Measurements from ENCODE around the gene SLC22A13. TPM values are rescaled to one million over a fixed set of nuclear protein-coding genes. Genes with fewer than 3 reads are reported as not detected.

SLC22A13 gene
- total and polyA plus RNA-seq, 10 donors = 0.05 to 1.6 (median 0.51) TPM; not detected in 1

DNA sequence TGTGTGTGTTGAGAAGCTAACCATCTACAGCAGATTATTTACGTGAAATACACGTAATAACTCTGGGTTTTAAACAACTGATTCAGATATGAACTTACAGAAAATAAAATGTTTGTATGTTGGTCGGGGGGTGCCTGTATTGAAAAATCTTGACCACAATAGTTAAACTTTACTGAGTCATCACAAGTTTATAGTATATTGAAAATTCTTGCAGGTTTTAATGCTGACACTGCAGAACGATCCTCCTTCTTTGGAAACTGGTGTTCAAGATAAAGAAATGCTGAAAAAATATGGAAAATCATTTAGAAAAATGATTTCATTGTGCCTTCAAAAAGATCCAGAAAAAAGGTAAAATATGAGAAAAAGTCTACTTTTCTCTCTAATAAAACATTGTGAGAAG lies 41.3 kb upstream of the SLC22A13 start:
- Histone ChIP-seq H3K4me3 (no peak overlapping the region), H3K27ac (no peak overlapping the region), H3K9me3 (no peaks in the 10 kb centered on the region), H3K4me1 (peaks cover 0 to 15% (median 0%) of the 10 kb centered on the region in 6 donors), H3K27me3 (replicated peaks in 1 of 7) (no peaks in the 10 kb centered on the region), H3K36me3 (peaks cover 0 to 76% (median 35%) of the 10 kb centered on the region in 6 donors)
- intact Hi-C loops (cut with DNase I; ENCODE audit: low total_unique reads) = no loop called here
- WGBS, 5 donors = 92 to 96% (median 95%) methylated on average over 4 of the region's 4 CpGs
- DNase-seq = no peak
- no peak for TF ChIP-seq POLR2AphosphoS5 (IDR thresholded peaks at IDR 0.05)
- TF ChIP-seq, protein P1, sequence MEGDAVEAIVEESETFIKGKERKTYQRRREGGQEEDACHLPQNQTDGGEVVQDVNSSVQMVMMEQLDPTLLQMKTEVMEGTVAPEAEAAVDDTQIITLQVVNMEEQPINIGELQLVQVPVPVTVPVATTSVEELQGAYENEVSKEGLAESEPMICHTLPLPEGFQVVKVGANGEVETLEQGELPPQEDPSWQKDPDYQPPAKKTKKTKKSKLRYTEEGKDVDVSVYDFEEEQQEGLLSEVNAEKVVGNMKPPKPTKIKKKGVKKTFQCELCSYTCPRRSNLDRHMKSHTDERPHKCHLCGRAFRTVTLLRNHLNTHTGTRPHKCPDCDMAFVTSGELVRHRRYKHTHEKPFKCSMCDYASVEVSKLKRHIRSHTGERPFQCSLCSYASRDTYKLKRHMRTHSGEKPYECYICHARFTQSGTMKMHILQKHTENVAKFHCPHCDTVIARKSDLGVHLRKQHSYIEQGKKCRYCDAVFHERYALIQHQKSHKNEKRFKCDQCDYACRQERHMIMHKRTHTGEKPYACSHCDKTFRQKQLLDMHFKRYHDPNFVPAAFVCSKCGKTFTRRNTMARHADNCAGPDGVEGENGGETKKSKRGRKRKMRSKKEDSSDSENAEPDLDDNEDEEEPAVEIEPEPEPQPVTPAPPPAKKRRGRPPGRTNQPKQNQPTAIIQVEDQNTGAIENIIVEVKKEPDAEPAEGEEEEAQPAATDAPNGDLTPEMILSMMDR (IDR thresholded peaks at IDR 0.05 in 8 of 11, conservative IDR thresholded peaks at IDR 0.05 in 3 of 11) = no peak

DNA sequence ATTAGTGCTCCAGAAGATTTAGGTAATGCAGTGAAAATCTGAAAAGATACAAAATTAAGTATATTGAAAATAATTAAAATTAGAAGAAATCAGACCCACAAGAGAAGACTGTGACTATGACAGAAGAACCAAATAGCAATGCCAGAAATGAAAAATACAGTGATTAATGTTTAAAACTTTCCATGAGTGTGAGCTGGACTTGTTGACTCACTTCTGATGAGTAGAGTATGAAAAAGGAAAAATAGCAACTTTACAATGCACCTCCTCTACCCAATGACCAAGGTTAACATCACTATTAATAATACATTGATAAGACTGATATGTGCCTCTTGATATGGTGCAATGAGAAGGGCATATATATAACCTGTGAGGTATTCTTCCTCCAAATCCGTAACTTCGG lies 39.3 kb upstream of the SLC22A13 start:
- H3K36me3 ChIP-seq = peaks cover 0 to 95% (median 46%) of the 10 kb centered on the region in 6 donors
- DNase-seq = no peak
- no peak overlapping the region for H3K4me3 ChIP-seq
- no peaks in the 10 kb centered on the region for H3K27me3 ChIP-seq (replicated peaks in 1 of 7)
- TF ChIP-seq POLR2AphosphoS5 (IDR thresholded peaks at IDR 0.05) = no peak
- no peak for TF ChIP-seq POLR2A (IDR thresholded peaks at IDR 0.05)
- TF ChIP-seq, protein P1 (IDR thresholded peaks at IDR 0.05 in 8 of 11, conservative IDR thresholded peaks at IDR 0.05 in 3 of 11) = no peak
- H3K27ac ChIP-seq = no peak overlapping the region
- H3K9me3 ChIP-seq = no peaks in the 10 kb centered on the region
- H3K4me1 ChIP-seq = peaks cover 0 to 15% (median 0%) of the 10 kb centered on the region in 6 donors
- intact Hi-C loops (cut with DNase I; ENCODE audit: low total_unique reads) = no loop called here
- 95 to 100% (median 97%) methylated on average over 2 of the region's 2 CpGs for WGBS, 5 donors

DNA sequence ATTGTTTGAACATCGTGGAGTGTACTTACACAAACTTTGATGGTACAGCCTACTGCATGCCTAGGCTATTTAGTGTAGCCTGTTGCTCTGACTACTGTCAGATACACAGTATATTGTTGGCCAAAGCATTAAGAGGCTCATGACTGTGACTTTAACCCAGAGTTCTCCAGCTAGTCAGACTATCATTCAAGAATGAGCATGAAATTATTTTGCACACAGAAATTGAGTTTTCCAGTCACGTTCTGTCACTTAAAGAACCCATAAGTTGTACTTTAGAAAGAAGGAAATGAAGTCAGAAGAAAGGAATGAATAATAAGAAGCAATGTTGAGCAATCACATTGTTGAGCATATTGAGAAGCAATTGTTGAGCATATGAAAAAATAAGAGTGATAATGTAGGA lies 37.6 kb upstream of the SLC22A13 start:
- no peak for TF ChIP-seq POLR2A (IDR thresholded peaks at IDR 0.05)
- TF ChIP-seq POLR2AphosphoS5 (IDR thresholded peaks at IDR 0.05) = no peak
- TF ChIP-seq, protein P1 (IDR thresholded peaks at IDR 0.05 in 8 of 11, conservative IDR thresholded peaks at IDR 0.05 in 3 of 11) = no peak
- no peak overlapping the region for H3K4me3 ChIP-seq
- H3K9me3 ChIP-seq = no peaks in the 10 kb centered on the region
- WGBS, 5 donors = 54 to 74% (median 61%) methylated on average over 2 of the region's 2 CpGs
- peaks cover 0 to 92% (median 45%) of the 10 kb centered on the region in 6 donors for H3K36me3 ChIP-seq
- H3K4me1 ChIP-seq = peaks cover 0 to 15% (median 0%) of the 10 kb centered on the region in 6 donors
- intact Hi-C loops (cut with DNase I; ENCODE audit: low total_unique reads) = no loop called here
- no peaks in the 10 kb centered on the region for H3K27me3 ChIP-seq (replicated peaks in 1 of 7)
- DNase-seq = no peak
- H3K27ac ChIP-seq = peak overlapping the region in 3 of 8 donors; percentile 1 to 31 (median 24)

DNA sequence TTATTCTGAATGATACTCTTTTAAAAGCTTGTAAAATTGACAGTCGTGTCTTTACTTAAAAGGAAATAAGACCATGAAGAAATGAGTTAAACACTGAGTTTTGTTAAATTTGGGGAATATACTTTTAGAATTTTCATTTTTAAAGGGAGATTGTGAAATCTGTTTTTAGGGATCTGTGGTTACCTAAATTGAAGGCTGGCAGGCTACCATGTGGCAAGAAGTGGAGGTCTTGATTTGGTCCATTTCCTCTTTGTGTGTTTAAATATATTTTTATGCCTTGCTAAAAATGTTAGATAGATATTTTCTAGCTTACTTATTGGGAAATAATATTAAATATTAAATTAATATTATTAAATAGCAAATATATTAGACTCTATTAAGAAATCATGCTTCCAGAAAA lies 36.6 kb upstream of the SLC22A13 start:
- Histone ChIP-seq H3K27me3 (replicated peaks in 1 of 7) (no peaks in the 10 kb centered on the region), H3K9me3 (no peaks in the 10 kb centered on the region), H3K27ac (no peak overlapping the region), H3K4me1 (peaks cover 0 to 15% (median 0%) of the 10 kb centered on the region in 6 donors), H3K36me3 (peaks cover 0 to 92% (median 42%) of the 10 kb centered on the region in 6 donors), H3K4me3 (no peak overlapping the region)
- intact Hi-C loops (cut with DNase I; ENCODE audit: low total_unique reads) = no loop called here
- WGBS, 5 donors = 65 to 95% (median 76%) methylated on average over 1 of the region's 1 CpG
- no peak for DNase-seq
- TF ChIP-seq, protein P1 (IDR thresholded peaks at IDR 0.05 in 8 of 11, conservative IDR thresholded peaks at IDR 0.05 in 3 of 11) = no peak
- TF ChIP-seq POLR2A (IDR thresholded peaks at IDR 0.05) (no peak), POLR2AphosphoS5 (IDR thresholded peaks at IDR 0.05) (no peak)
